Large intestine (tissue), 3 donors: ENCODE data around the gene DCLK1. TPM values are rescaled to one million over a fixed set of nuclear protein-coding genes. Genes with fewer than 3 reads are reported as not detected.

Experiments used
- DNase-seq, 2 donors: peaks; one replicate each; pipeline versions ENCODE4 v3.0.0 to v3.0.0-alpha.2; 2013
- H3K27ac ChIP-seq: one replicate; pipeline ENCODE4 v1.5.1; 2013; ENCODE audit warnings: low read length
- H3K27me3 ChIP-seq: 2 replicates; pipeline ENCODE4 v1.6.1; 2013; ENCODE audit warnings: low read length; ENCODE audit not compliant: control insufficient read depth, insufficient read depth
- H3K36me3 ChIP-seq: 2 replicates; pipeline ENCODE4 v1.6.1; 2013; ENCODE audit warnings: low read length; ENCODE audit not compliant: control insufficient read depth, insufficient read depth
- H3K4me1 ChIP-seq: one replicate; pipeline ENCODE4 v1.6.1; 2013; ENCODE audit warnings: low read length; ENCODE audit not compliant: control insufficient read depth, insufficient read depth
- H3K4me3 ChIP-seq: one replicate; pipeline ENCODE4 v1.5.1; 2013; ENCODE audit warnings: low read length
- H3K9me3 ChIP-seq: one replicate; pipeline ENCODE4 v1.6.1; 2013; ENCODE audit warnings: mild to moderate bottlenecking, low read depth, low read length, moderate library complexity; ENCODE audit not compliant: control insufficient read depth
- WGBS: methylation state at CpG from one replicate; pipeline ENCODE4 v1.1.5; 2013; ENCODE audit warnings: low lambda C conversion rate; ENCODE audit not compliant: insufficient coverage; 5-methylcytosine and 5-hydroxymethylcytosine counted together
- polyA plus RNA-seq: library from polyadenylated mRNA; unstranded; fragments of 120-200 nt; gene quantifications from one replicate; pipeline ENCODE4 v1.2.1, GENCODE V29; 2013

Gene DCLK1
- polyA plus RNA-seq, 1 donor, result 12.2 TPM

- no peak for DNase-seq
- Histone ChIP-seq H3K27me3 (no peaks in the 10 kb centered on the region), H3K36me3 (no peaks in the 10 kb centered on the region), H3K27ac (no peak overlapping the region), H3K4me1 (no peaks in the 10 kb centered on the region), H3K4me3 (no peak overlapping the region), H3K9me3 (no peaks in the 10 kb centered on the region)
- WGBS, result 100% methylated on average over 2 of the region's 11 CpGs
These were observed 256.5 kb downstream of the DCLK1 start for GRCh38 chr13:35874704-35875103.

DNA sequence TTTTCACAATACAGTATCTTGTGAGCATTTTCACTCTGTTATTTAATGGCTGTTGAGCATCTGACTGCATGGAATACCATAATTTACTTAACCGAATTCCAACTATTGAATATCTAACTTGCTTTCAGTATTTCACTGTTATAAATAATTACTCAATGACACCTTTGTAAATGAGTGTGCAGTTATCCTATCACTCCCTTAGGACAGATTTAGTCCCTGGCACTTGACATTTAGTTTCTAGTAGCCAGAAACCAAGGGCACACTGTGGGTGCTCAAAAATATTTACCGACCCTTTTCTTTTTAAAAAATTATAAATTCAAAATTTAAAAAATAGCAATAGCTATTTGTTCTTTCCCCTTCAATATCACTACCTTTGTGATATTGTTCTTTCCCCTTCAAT lies 258.8 kb downstream of the DCLK1 start:
- Histone ChIP-seq H3K4me1 (no peaks in the 10 kb centered on the region), H3K27me3 (no peaks in the 10 kb centered on the region), H3K9me3 (no peaks in the 10 kb centered on the region), H3K27ac (no peak overlapping the region), H3K36me3 (no peaks in the 10 kb centered on the region), H3K4me3 (no peak overlapping the region)
- 60% methylated on average over 1 of the region's 2 CpGs for WGBS
- DNase-seq, result no peak

DNA sequence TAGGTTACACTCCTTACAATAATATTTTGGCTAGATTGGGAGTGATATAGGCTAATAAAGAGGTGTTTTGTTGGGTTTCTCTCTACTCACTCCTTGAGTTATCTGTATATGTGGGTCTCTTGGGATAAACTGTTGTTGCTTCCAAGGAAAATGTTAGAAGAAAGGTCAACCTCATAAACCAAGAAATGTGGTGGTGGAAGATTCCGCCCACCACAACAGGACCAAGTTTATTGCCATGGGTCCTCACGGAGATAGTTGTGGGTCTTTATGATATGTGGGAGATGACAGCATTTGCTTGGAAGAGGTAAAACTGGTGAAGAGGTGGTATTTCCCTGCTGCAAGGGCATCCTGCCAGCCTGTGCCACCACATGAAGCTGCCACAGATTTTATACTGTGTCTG lies 259.6 kb downstream of the DCLK1 start:
- Histone ChIP-seq H3K36me3 (no peaks in the 10 kb centered on the region), H3K4me1 (no peaks in the 10 kb centered on the region), H3K4me3 (no peak overlapping the region), H3K27ac (no peak overlapping the region), H3K27me3 (no peaks in the 10 kb centered on the region), H3K9me3 (no peaks in the 10 kb centered on the region)
- WGBS, result no CpG with 5 or more reads among the region's 2 CpGs
- DNase-seq, result no peak

- WGBS, result no CpG with 5 or more reads among the region's 3 CpGs
- Histone ChIP-seq H3K4me3 (no peak overlapping the region), H3K9me3 (no peaks in the 10 kb centered on the region), H3K4me1 (no peaks in the 10 kb centered on the region), H3K27ac (no peak overlapping the region), H3K36me3 (no peaks in the 10 kb centered on the region), H3K27me3 (no peaks in the 10 kb centered on the region)
- no peak for DNase-seq
These were observed 264.4 kb downstream of the DCLK1 start for GRCh38 chr13:35866801-35867200.

GRCh38 chr13:35865341-35866240 lies 265.6 kb downstream of the DCLK1 start:
- Histone ChIP-seq H3K36me3 (no peaks in the 10 kb centered on the region), H3K4me3 (no peak overlapping the region), H3K4me1 (no peaks in the 10 kb centered on the region), H3K27me3 (no peaks in the 10 kb centered on the region), H3K9me3 (no peaks in the 10 kb centered on the region), H3K27ac (no peak overlapping the region)
- DNase-seq, result no peak
- WGBS, result 100% methylated on average over 1 of the region's 4 CpGs

DNA sequence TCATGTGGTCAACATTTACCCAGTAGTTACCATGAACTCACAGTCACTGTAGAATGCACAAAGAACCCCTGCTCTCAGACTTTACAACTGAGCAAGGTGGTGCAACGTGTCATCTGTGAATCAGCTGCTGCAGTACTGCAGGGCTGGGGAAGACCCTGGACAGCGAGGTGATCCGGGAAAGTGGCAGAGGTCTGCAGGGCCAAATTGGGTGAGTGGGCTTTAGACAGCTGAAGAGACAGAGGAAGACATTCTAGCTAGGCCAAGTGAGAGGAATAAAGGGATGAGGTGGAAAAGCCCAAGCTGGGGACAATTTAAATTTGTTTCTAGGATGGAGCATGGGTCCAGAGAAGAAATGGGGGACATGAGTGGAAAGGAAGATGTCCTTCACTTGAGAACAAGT lies 270.5 kb downstream of the DCLK1 start:
- Histone ChIP-seq H3K27me3 (peaks cover 2% of the 10 kb centered on the region), H3K9me3 (no peaks in the 10 kb centered on the region), H3K4me3 (no peak overlapping the region), H3K27ac (no peak overlapping the region), H3K36me3 (no peaks in the 10 kb centered on the region), H3K4me1 (no peaks in the 10 kb centered on the region)
- WGBS, result no CpG with 5 or more reads among the region's 3 CpGs
- DNase-seq, result no peak

- Histone ChIP-seq H3K27ac (no peak overlapping the region), H3K36me3 (no peaks in the 10 kb centered on the region), H3K9me3 (no peaks in the 10 kb centered on the region), H3K4me1 (no peaks in the 10 kb centered on the region), H3K4me3 (no peak overlapping the region), H3K27me3 (peaks cover 2% of the 10 kb centered on the region)
- DNase-seq, result no peak
- WGBS, result no CpG with 5 or more reads among the region's 4 CpGs
These were observed 271.2 kb downstream of the DCLK1 start for GRCh38 chr13:35859981-35860380.

- no peak overlapping the region for H3K27ac ChIP-seq
- no peaks in the 10 kb centered on the region for H3K9me3 ChIP-seq
- peaks cover 2% of the 10 kb centered on the region for H3K27me3 ChIP-seq
- WGBS, result no CpG with 5 or more reads among the region's 1 CpG
- no peak overlapping the region for H3K4me3 ChIP-seq
- H3K4me1 ChIP-seq, result no peaks in the 10 kb centered on the region
- DNase-seq, result no peak
- no peaks in the 10 kb centered on the region for H3K36me3 ChIP-seq
These were observed 272.5 kb downstream of the DCLK1 start for GRCh38 chr13:35858665-35859064.

GRCh38 chr13:35857769-35858168 lies 273.4 kb downstream of the DCLK1 start:
- Histone ChIP-seq H3K36me3 (no peaks in the 10 kb centered on the region), H3K4me3 (no peak overlapping the region), H3K4me1 (no peaks in the 10 kb centered on the region), H3K27ac (no peak overlapping the region), H3K9me3 (no peaks in the 10 kb centered on the region), H3K27me3 (peaks cover 2% of the 10 kb centered on the region)
- DNase-seq, result no peak
- 100% methylated on average over 1 of the region's 4 CpGs for WGBS

- no peaks in the 10 kb centered on the region for H3K36me3 ChIP-seq
- no peak for DNase-seq
- no peak overlapping the region for H3K4me3 ChIP-seq
- no peaks in the 10 kb centered on the region for H3K9me3 ChIP-seq
- no peaks in the 10 kb centered on the region for H3K4me1 ChIP-seq
- no peak overlapping the region for H3K27ac ChIP-seq
- no CpG with 5 or more reads among the region's 1 CpG for WGBS
- H3K27me3 ChIP-seq, result peaks cover 2% of the 10 kb centered on the region
These were observed 274.3 kb downstream of the DCLK1 start for GRCh38 chr13:35856721-35857364.
